ENCODE data around the gene ACTR6. TPM values are rescaled to one million over a fixed set of nuclear protein-coding genes. Genes with fewer than 3 reads are reported as not detected.
"Not testable (repeated sequence)": the region's sequence is repeated elsewhere in the genome, so short reads cannot be mapped to it uniquely, and the experiment has no call there.

The ACTR6 gene
- total RNA-seq, 1 experiment from 2014 or later = 38.8 TPM

DNA sequence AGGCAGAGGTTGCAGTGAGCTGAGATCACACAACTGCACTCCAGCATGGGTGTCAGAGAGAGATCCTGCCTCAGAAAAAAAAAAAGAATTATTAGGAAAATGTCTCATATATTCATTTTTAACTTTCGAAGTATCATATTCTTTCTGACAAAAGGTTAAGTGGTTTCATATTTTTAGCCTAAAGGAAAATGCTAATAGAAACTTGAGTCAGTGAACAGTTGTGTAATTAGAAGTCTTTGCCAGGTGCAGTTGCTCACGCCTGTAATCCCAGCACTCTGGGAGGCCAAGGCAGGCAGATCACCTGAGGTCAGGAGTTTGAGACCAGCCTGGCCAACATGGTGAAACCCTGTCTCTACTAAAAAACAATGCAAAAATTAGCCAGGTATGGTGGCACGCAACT lies 31.3 kb downstream of the ACTR6 start:
- not testable (repeated sequence) for H3K27ac ChIP-seq (ENCODE audit: low read length); H3K4me3 ChIP-seq (ENCODE audit: low read length); H3K9ac ChIP-seq (ENCODE audit: low read length); H3K27me3 ChIP-seq (ENCODE audit: low read length); H3K9me3 ChIP-seq (ENCODE audit: low read length); H3K4me2 ChIP-seq (ENCODE audit: low read depth, low read length, poor library complexity, severe bottlenecking); H3K4me1 ChIP-seq (ENCODE audit: low read length); H2AFZ ChIP-seq (ENCODE audit: low read length); H4K20me1 ChIP-seq (ENCODE audit: insufficient read depth, low read depth, low read length); DNase-seq; H3K9me2 ChIP-seq (replicated peaks; ENCODE audit: insufficient read depth, low read length); H3K36me3 ChIP-seq (ENCODE audit: insufficient read depth, low read length); H3K79me2 ChIP-seq (ENCODE audit: low read length)

DNA sequence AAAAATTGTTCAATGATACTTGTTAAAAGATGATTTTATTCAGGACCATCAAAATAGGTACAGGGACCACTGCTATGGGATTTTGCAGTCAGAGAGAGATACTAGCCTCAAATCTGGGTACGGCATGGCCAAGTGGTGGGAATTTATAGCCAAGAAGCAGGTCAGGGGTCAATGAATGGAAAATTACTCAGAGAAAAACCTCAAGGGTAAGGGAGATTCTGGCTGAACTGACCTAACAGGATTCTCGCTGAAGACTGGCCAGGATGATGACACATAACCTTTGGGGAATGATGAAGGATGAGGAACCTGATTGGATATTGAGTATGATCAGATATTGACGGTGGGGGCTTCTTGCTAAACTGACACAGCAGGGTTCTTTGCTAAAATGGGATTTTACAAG lies 33.6 kb downstream of the ACTR6 start:
- 0 out of 2 replicates have a peak, but pooled peaks cover 2% of the 10 kb centered on the region for H3K4me1 ChIP-seq (ENCODE audit: low read length)
- H4K20me1 ChIP-seq (ENCODE audit: insufficient read depth, low read depth, low read length) = no peaks in the 10 kb centered on the region
- H2AFZ ChIP-seq (ENCODE audit: low read length) = no peak overlapping the region
- no peaks in the 10 kb centered on the region for H3K9me3 ChIP-seq (ENCODE audit: low read length)
- DNase-seq = no peak
- H3K4me3 ChIP-seq (ENCODE audit: low read length) = no peak overlapping the region
- no peak overlapping the region for H3K4me2 ChIP-seq (ENCODE audit: low read depth, low read length, poor library complexity, severe bottlenecking)
- no peak overlapping the region for H3K9ac ChIP-seq (ENCODE audit: low read length)
- no peak overlapping the region for H3K27ac ChIP-seq (ENCODE audit: low read length)
- H3K79me2 ChIP-seq (ENCODE audit: low read length) = no peaks in the 10 kb centered on the region
- H3K9me2 ChIP-seq (replicated peaks; ENCODE audit: insufficient read depth, low read length) = no peaks in the 10 kb centered on the region
- no peaks in the 10 kb centered on the region for H3K27me3 ChIP-seq (ENCODE audit: low read length)
- H3K36me3 ChIP-seq (ENCODE audit: insufficient read depth, low read length) = no peaks in the 10 kb centered on the region

DNA sequence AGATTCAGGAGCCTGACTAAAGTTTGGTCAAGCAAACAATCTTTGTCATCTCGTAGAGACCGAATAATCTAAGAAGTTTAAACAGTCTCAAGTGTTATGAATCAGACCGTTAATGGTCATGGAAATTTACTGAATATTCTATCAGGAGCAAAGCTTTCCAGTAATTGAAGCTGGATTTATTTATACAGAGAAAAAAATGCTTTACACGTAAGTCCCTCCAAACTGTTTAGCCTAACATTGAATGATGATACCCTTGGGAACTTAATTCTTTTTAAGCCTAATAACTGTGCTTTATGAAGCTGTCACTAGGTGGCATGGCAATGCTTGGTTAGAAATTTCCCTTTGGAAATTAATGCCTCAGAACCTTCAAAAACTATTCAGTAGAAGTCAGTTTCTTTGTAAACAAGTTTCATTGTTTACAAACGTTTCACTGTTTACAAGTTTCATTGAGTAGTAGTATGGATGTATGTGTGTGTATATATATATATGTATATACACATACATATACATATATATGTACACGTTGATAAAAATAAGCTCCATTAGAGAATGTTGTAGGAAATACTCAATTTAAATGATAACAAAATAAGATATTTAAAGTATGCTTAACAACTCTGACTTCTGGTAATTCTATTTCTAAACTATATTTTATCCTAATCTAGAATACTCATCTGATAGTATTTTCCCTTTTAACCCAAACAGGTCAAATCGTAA lies 34.1 kb downstream of the ACTR6 start:
- no peaks in the 10 kb centered on the region for H3K36me3 ChIP-seq (ENCODE audit: insufficient read depth, low read length)
- H3K9ac ChIP-seq (ENCODE audit: low read length) = no peak overlapping the region
- no peaks in the 10 kb centered on the region for H3K79me2 ChIP-seq (ENCODE audit: low read length)
- H3K4me3 ChIP-seq (ENCODE audit: low read length) = no peak overlapping the region
- no peak overlapping the region for H3K27ac ChIP-seq (ENCODE audit: low read length)
- H3K9me3 ChIP-seq (ENCODE audit: low read length) = no peaks in the 10 kb centered on the region
- no peak overlapping the region for H2AFZ ChIP-seq (ENCODE audit: low read length)
- no peaks in the 10 kb centered on the region for H4K20me1 ChIP-seq (ENCODE audit: insufficient read depth, low read depth, low read length)
- DNase-seq = peak; percentile 83
- 0 out of 2 replicates have a peak, but pooled peaks cover 2% of the 10 kb centered on the region for H3K4me1 ChIP-seq (ENCODE audit: low read length)
- H3K27me3 ChIP-seq (ENCODE audit: low read length) = no peaks in the 10 kb centered on the region
- H3K4me2 ChIP-seq (ENCODE audit: low read depth, low read length, poor library complexity, severe bottlenecking) = no peak overlapping the region
- no peaks in the 10 kb centered on the region for H3K9me2 ChIP-seq (replicated peaks; ENCODE audit: insufficient read depth, low read length)

DNA sequence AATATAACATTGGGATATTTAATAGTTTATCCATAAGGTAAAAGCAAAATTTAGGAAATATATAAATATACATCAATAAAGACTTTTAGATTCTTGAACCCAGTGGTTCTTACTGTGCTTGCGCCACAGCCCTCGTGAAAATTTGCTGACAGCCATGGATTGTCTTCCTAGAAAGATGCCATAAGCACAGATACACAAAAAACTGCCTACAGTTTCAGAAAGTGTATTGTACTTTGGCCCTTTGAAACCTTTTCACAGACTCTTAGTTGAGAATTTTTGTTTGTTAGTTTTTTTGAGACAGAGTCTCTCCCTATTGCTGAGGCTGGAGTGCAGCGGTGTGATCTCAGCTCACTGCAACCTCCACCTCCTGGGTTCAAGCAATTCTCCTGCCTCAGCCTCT lies 38.2 kb downstream of the ACTR6 start:
- H2AFZ ChIP-seq (ENCODE audit: low read length) = no peak overlapping the region
- H3K9me2 ChIP-seq (replicated peaks; ENCODE audit: insufficient read depth, low read length) = no peaks in the 10 kb centered on the region
- H4K20me1 ChIP-seq (ENCODE audit: insufficient read depth, low read depth, low read length) = no peaks in the 10 kb centered on the region
- H3K27me3 ChIP-seq (ENCODE audit: low read length) = no peaks in the 10 kb centered on the region
- no peak overlapping the region for H3K4me3 ChIP-seq (ENCODE audit: low read length)
- DNase-seq = no peak
- H3K36me3 ChIP-seq (ENCODE audit: insufficient read depth, low read length) = no peaks in the 10 kb centered on the region
- H3K9ac ChIP-seq (ENCODE audit: low read length) = no peak overlapping the region
- no peaks in the 10 kb centered on the region for H3K79me2 ChIP-seq (ENCODE audit: low read length)
- no peaks in the 10 kb centered on the region for H3K9me3 ChIP-seq (ENCODE audit: low read length)
- H3K4me2 ChIP-seq (ENCODE audit: low read depth, low read length, poor library complexity, severe bottlenecking) = no peak overlapping the region
- H3K4me1 ChIP-seq (ENCODE audit: low read length) = 0 out of 2 replicates have a peak, but pooled peaks cover 2% of the 10 kb centered on the region
- H3K27ac ChIP-seq (ENCODE audit: low read length) = no peak overlapping the region

DNA sequence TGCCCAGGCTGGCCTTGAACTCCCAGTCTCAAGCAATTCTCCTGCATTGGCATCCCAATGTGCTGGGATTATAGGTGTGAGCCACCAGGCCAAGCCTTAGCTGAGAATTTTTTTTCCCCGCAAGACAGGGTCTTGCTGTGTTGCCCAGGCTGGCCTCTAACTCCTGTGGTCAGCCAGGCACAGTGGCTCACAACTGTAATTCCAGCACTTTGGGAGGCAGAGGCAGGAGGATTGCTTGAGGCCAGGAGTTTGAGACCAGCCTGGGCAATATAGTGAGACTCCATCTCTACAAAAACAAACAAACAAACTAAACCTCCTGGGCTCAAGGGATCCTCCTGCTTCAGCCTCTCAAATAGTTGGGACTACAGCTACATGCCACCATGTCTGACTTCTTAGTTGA lies 39.0 kb downstream of the ACTR6 start:
- DNase-seq = no peak
- Histone ChIP-seq H3K27ac (ENCODE audit: low read length) (no peak overlapping the region), H3K79me2 (ENCODE audit: low read length) (no peaks in the 10 kb centered on the region), H4K20me1 (ENCODE audit: insufficient read depth, low read depth, low read length) (no peaks in the 10 kb centered on the region), H3K9me2 (replicated peaks; ENCODE audit: insufficient read depth, low read length) (no peaks in the 10 kb centered on the region), H3K4me2 (ENCODE audit: low read depth, low read length, poor library complexity, severe bottlenecking) (no peak overlapping the region), H3K9ac (ENCODE audit: low read length) (no peak overlapping the region), H3K36me3 (ENCODE audit: insufficient read depth, low read length) (no peaks in the 10 kb centered on the region), H3K9me3 (ENCODE audit: low read length) (no peaks in the 10 kb centered on the region), H2AFZ (ENCODE audit: low read length) (no peak overlapping the region), H3K4me1 (ENCODE audit: low read length) (0 out of 2 replicates have a peak, but pooled peaks cover under 1% of the 10 kb centered on the region), H3K4me3 (ENCODE audit: low read length) (no peak overlapping the region), H3K27me3 (ENCODE audit: low read length) (no peaks in the 10 kb centered on the region)

DNA sequence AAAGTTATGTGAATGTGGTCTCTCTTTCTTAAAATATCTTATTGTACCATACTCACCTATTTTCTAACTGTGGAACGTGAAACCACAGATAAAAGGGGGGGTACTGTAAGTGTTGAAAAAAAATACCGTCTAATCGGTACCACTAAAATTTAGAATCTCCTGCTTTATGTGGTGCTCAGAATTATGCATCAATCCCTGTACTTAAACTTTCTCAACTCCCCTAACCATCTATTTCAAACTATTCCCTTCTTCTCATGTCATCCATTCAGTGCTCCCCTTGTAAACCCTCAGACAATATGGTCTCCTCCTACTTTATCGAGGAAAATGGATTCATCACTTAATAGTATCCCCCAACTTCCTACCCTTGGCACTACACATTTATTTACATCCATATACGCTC lies 42.5 kb downstream of the ACTR6 start:
- Histone ChIP-seq H3K4me2 (ENCODE audit: low read depth, low read length, poor library complexity, severe bottlenecking) (no peak overlapping the region), H3K4me1 (ENCODE audit: low read length) (no peaks in the 10 kb centered on the region), H3K27ac (ENCODE audit: low read length) (no peak overlapping the region), H3K27me3 (ENCODE audit: low read length) (no peaks in the 10 kb centered on the region), H2AFZ (ENCODE audit: low read length) (no peak overlapping the region), H3K79me2 (ENCODE audit: low read length) (no peaks in the 10 kb centered on the region), H4K20me1 (ENCODE audit: insufficient read depth, low read depth, low read length) (no peaks in the 10 kb centered on the region), H3K9me3 (ENCODE audit: low read length) (no peaks in the 10 kb centered on the region), H3K36me3 (ENCODE audit: insufficient read depth, low read length) (no peaks in the 10 kb centered on the region), H3K9me2 (replicated peaks; ENCODE audit: insufficient read depth, low read length) (no peaks in the 10 kb centered on the region), H3K4me3 (ENCODE audit: low read length) (no peak overlapping the region), H3K9ac (ENCODE audit: low read length) (no peak overlapping the region)
- DNase-seq = no peak

DNA sequence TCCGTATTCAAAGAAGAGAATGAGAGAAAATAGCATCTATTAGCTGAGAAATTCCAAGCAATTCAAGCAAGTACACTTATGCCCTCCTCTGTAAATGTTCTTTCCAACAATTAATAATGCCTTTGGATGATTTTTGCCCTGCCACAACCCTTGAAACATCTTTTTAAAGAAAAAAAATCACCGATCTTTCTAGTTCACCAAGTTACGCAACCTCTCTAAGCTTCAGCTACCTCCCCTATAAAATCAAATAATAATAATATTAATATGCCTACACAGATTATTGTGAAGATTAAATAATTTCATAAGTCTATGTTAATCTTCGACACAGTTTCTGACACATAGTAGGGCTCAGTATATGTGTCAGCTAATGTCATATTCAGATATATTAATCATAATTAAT lies 47.1 kb downstream of the ACTR6 start:
- H3K9me2 ChIP-seq (replicated peaks; ENCODE audit: insufficient read depth, low read length) = no peaks in the 10 kb centered on the region
- DNase-seq = no peak

DNA sequence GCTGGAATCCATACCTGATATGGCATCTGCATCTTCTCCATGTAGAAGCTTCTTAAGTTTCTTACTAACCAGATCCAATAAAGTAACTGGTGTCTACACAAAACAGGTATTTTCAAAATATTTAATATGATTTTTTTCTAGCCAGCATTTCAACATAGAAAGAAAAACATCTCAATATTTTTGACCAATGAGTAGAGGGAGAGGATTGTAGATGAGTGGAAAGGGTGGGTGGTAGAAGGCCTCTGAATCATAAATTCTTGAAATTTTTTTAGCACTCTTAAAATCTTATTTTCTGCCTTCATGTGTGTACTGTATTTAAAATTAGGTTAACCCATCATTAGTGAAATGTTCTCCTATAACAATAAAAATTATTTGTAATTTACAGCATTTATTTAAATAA lies 48.3 kb downstream of the ACTR6 start:
- H3K4me2 ChIP-seq (ENCODE audit: low read depth, low read length, poor library complexity, severe bottlenecking) = no peak overlapping the region
- H3K79me2 ChIP-seq (ENCODE audit: low read length) = no peaks in the 10 kb centered on the region
- H3K9ac ChIP-seq (ENCODE audit: low read length) = no peak overlapping the region
- no peak overlapping the region for H2AFZ ChIP-seq (ENCODE audit: low read length)
- H3K4me3 ChIP-seq (ENCODE audit: low read length) = no peak overlapping the region
- H3K27ac ChIP-seq (ENCODE audit: low read length) = no peak overlapping the region
- H3K36me3 ChIP-seq (ENCODE audit: insufficient read depth, low read length) = no peaks in the 10 kb centered on the region
- H3K9me2 ChIP-seq (replicated peaks; ENCODE audit: insufficient read depth, low read length) = no peaks in the 10 kb centered on the region
- no peaks in the 10 kb centered on the region for H3K4me1 ChIP-seq (ENCODE audit: low read length)
- no peaks in the 10 kb centered on the region for H4K20me1 ChIP-seq (ENCODE audit: insufficient read depth, low read depth, low read length)
- DNase-seq = no peak
- H3K9me3 ChIP-seq (ENCODE audit: low read length) = no peaks in the 10 kb centered on the region
- H3K27me3 ChIP-seq (ENCODE audit: low read length) = no peaks in the 10 kb centered on the region

More for the DNA sequence above, 47.1 kb downstream of the ACTR6 start:
- no peak overlapping the region for H3K4me3 ChIP-seq (ENCODE audit: low read length)
- no peaks in the 10 kb centered on the region for H3K9me3 ChIP-seq (ENCODE audit: low read length)
- H4K20me1 ChIP-seq (ENCODE audit: insufficient read depth, low read depth, low read length) = no peaks in the 10 kb centered on the region
- H3K9ac ChIP-seq (ENCODE audit: low read length) = no peak overlapping the region
- no peaks in the 10 kb centered on the region for H3K36me3 ChIP-seq (ENCODE audit: insufficient read depth, low read length)
- no peak overlapping the region for H3K4me2 ChIP-seq (ENCODE audit: low read depth, low read length, poor library complexity, severe bottlenecking)
- no peaks in the 10 kb centered on the region for H3K27me3 ChIP-seq (ENCODE audit: low read length)
- no peak overlapping the region for H2AFZ ChIP-seq (ENCODE audit: low read length)
- H3K79me2 ChIP-seq (ENCODE audit: low read length) = no peaks in the 10 kb centered on the region
- no peaks in the 10 kb centered on the region for H3K4me1 ChIP-seq (ENCODE audit: low read length)
- no peak overlapping the region for H3K27ac ChIP-seq (ENCODE audit: low read length)

Measured in Karpas-422 (cell line).